Mucosa of stomach (tissue), 1 donor: ENCODE results near the gene TAPBP.
"Not testable (repeated sequence)": the region's sequence is repeated elsewhere in the genome, so short reads cannot be mapped to it uniquely, and the experiment has no call there.

Experiments
- H3K27me3 ChIP-seq: one replicate; pipeline ENCODE4 v1.7.0; 2013; ENCODE audit warnings: mild to moderate bottlenecking, low read length; ENCODE audit not compliant: control insufficient read depth, insufficient read depth
- H3K36me3 ChIP-seq: one replicate; pipeline ENCODE4 v1.7.0; 2013; ENCODE audit warnings: low read length; ENCODE audit not compliant: control insufficient read depth, insufficient read depth
- H3K4me1 ChIP-seq: one replicate; pipeline ENCODE4 v1.7.0; 2013; ENCODE audit warnings: mild to moderate bottlenecking, low read length; ENCODE audit not compliant: control insufficient read depth, insufficient read depth
- H3K4me3 ChIP-seq: one replicate; pipeline ENCODE4 v1.7.0; 2013; ENCODE audit warnings: low read length
- H3K9ac ChIP-seq: one replicate; pipeline ENCODE4 v1.7.0; 2013; ENCODE audit warnings: mild to moderate bottlenecking, low read length, moderate library complexity
- H3K9me3 ChIP-seq: one replicate; pipeline ENCODE4 v1.7.0; 2013; ENCODE audit warnings: mild to moderate bottlenecking, low read length, moderate library complexity; ENCODE audit not compliant: control insufficient read depth
- donor health status: Pancreatic carcinoma.

The TAPBP gene

DNA sequence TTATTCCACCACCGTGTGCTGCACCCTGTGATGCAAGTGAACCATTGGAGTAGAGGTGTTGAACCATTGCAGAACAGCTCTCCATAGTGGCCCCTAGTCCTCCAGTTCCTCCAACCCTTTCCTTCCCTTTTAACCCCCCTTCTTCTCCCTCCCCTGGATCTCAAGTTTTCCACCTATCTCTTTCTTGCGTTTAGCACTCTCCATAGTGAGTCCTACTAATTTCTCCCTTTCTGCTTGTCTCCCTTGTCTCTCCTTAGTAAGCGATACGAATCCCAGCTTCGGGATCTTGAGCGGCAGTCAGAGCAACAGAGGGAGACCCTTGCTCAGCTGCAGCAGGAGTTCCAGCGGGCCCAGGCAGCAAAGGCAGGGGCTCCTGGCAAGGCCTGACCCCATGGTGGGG is 23.4 kb downstream of the TAPBP start:
- Histone ChIP-seq H3K4me1 (peaks cover 16% of the 10 kb centered on the region), H3K27me3 (no peaks in the 10 kb centered on the region), H3K36me3 (no peaks in the 10 kb centered on the region), H3K9ac (peak overlapping the region; percentile 77), H3K4me3 (peak overlapping the region; percentile 78), H3K9me3 (no peaks in the 10 kb centered on the region)

GRCh38 chr6:33289784-33290315 is 24.0 kb downstream of the TAPBP start:
- no peaks in the 10 kb centered on the region for H3K27me3 ChIP-seq
- no peaks in the 10 kb centered on the region for H3K9me3 ChIP-seq
- H3K4me3 ChIP-seq: peak overlapping the region; percentile 78
- peak overlapping the region; percentile 77 for H3K9ac ChIP-seq
- H3K36me3 ChIP-seq: no peaks in the 10 kb centered on the region
- H3K4me1 ChIP-seq: peaks cover 16% of the 10 kb centered on the region

DNA sequence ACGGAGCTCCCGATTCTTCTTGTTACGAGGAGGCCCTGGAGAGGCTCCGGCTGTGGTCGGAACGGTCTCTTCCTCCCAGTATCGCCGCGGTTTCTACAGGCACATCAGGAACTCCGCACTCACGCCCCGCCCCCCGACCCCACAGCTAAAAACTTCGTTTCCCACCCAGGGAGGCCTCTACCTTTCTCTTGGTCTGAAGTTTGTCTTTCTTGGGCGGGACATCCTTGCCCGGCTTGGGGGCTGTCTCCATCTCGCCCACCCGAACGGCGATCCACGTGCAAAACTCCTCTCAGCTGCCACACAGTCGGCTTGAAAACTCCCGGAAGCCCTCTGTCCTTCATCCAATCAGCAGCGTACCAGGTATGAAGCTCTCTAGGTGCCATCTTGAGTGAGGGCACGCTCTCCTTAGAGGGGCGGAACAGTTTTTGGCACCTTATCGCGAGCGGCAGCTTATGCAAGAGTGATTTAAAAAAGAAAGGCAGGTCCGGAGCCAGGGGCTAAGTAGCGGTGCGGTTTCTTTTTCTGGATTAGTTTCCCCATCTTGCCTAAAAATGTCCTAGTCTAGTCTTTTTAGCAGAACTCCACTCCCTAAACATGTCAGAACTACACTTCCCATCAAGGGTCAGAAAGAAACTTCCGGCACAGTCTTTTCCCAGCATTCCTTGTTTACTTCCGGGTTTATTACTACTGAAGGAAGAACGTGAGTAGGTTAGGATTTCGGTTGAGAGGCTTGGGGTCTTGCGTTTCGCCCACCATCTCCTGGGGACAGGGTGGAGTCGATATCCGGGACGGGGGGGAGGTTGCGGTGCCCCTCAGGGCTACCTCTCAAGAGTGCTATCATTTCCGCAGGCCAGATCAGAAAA is 24.7 kb downstream of the TAPBP start, which contains the start of the genes PFDN6 and WDR46:
PFDN6 (plus strand) TSS at position 681 of the 863 bp plus-strand sequence. CDS start 256 bp downstream, outside the sequence.
WDR46 (minus strand) TSS at position 319 of the 863 bp plus-strand sequence; CDS start at position 250, 69 bp downstream.
- Histone ChIP-seq H3K9me3 (no peaks in the 10 kb centered on the region), H3K27me3 (no peaks in the 10 kb centered on the region), H3K36me3 (no peaks in the 10 kb centered on the region)

DNA sequence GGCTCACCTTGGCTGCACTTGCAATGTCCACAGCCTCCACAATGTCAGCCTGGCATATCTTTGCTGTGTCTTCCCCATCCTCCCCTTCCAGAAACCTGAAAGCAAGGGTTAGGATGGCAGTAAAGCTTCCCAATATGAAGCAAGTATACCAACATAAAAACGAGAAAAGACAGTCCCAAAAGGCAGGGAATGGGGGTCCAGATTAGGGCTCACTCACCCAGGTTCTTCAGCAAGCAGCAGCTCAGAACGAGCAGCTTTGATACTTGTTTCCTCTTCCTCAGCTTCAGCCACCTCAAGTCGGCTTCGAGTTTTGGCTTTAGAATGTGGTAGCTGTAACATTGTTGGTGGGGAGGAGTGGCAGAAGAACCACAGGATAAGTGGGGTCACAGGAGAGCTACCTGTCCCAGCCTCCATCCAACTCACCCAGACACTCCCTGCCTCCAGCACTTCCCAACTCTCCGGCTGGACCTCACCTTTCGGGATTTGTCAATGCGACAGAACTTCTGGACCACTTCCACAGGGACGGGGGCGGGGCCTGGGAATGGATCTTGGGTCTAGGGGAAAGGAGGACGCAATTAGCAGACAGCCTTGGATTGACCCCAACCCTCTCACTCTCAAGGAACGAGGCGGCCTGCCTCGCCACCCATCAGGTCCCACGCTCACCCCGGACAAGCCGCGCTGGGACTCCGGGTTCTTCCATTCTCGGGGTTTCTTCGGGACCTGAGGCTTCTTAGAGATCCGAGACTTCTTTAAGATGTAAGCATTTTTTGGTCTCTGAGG is 25.5 kb downstream of the TAPBP start:
- H3K9ac ChIP-seq: peak overlapping the region; percentile 77
- H3K4me3 ChIP-seq: peak overlapping the region; percentile 78
- peaks cover 16% of the 10 kb centered on the region for H3K4me1 ChIP-seq
- no peaks in the 10 kb centered on the region for H3K36me3 ChIP-seq
- no peaks in the 10 kb centered on the region for H3K27me3 ChIP-seq
- no peaks in the 10 kb centered on the region for H3K9me3 ChIP-seq

More for the DNA sequence above, 24.7 kb downstream of the TAPBP start, which contains the start of the genes PFDN6 and WDR46:
- H3K9ac ChIP-seq: peak within 1 kb of the TSS; percentile 77
- H3K4me1 ChIP-seq: peaks cover 16% of the 10 kb centered on the region
- peak within 1 kb of the TSS; percentile 78 for H3K4me3 ChIP-seq

DNA sequence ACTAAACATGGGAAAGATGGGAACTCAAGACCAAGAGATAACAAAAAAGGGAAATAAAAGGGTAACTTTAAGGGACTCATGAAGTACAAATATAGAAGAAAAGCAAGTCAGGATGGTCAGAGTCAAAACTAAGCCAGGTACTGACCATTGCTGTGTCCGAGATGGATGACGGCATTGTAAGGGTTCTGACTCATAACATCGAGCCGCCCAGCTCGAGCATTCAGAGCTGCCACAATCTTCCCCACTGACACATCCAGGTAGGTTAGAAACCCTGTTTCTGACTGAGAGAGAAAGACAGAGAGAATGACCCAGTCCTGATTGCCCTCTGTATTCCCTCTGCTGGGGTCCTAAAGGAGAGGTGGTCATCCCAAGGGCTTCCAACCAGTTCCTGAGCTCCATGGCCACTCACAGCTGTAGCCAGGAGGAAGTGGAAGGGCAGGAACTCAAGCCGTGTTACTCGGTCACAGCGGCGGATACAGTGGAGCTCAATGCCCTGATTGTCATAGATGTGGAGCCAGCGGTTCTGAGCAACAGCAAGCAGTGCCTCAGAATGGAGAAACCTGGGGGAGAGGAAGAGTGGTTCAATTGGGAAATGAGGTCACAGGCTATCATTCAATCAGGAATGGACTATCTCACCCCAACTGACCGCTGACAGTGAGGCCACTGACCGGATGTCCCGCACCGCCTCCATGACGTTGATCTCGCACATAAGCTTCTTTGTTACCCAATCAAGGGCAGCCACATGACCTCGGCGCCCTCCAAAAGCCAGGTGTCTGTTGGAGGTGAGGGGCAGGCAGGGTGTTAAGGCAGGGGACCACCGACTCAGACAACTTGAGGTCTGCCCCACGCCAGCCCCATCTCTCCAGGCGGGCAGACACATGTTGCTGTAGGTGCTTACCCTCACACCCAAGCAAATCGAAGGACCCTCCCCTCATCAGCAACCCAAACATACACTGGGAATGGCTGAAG is 26.6 kb downstream of the TAPBP start:
- Histone ChIP-seq H3K9me3 (no peaks in the 10 kb centered on the region), H3K36me3 (peaks cover 4% of the 10 kb centered on the region), H3K27me3 (no peaks in the 10 kb centered on the region), H3K4me3 (no peak overlapping the region), H3K9ac (no peak overlapping the region), H3K4me1 (peaks cover 16% of the 10 kb centered on the region)

DNA sequence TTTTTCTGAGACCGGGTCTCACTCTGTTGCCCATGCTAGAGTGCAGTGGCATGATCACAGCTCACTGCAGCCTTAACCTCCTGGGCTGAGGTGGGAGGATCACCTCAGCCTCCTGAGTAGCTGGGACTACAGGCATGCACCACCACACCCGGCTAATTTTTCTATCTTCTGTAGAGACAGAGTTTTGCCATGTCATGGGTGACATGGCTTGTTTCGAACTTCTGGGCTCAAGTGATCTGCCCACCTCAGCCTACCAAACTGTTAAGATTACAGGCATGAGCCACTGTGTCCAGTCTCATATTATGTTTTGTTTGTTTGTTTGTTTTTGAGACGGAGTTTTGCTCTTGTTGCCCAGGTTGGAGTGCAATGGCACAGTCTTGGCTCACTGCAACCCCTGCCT is 28.7 kb downstream of the TAPBP start:
- H3K4me1 ChIP-seq: peaks cover 14% of the 10 kb centered on the region
- H3K4me3 ChIP-seq, H3K36me3 ChIP-seq, H3K9me3 ChIP-seq, H3K9ac ChIP-seq, H3K27me3 ChIP-seq: not testable (repeated sequence)

DNA sequence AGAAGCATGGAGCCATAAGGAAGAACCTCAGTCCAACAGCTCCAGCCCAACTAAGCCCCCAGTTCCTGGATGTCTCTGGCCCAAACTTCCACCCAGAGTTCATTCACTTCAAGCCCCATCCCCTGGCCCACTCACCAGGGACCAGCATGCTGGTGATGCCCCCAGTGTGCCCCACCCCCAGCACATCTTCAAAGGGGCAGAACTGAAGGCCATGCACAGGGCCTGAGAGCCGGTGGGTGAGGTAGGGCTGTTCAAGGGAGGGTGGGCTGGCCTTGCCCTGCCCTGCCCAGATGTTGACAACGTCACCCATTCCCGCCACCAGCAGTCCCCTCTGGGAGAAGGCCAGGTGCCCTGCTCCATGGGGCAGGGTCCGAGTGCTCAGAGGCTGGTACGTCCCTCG is 33.3 kb downstream of the TAPBP start:
- H3K36me3 ChIP-seq: peaks cover 11% of the 10 kb centered on the region
- H3K4me1 ChIP-seq: peaks cover 36% of the 10 kb centered on the region
- no peaks in the 10 kb centered on the region for H3K27me3 ChIP-seq
- H3K9ac ChIP-seq: no peak overlapping the region
- H3K9me3 ChIP-seq: no peaks in the 10 kb centered on the region
- H3K4me3 ChIP-seq: no peak overlapping the region

- Histone ChIP-seq H3K27me3 (no peaks in the 10 kb centered on the region), H3K36me3 (peaks cover 11% of the 10 kb centered on the region), H3K9me3 (no peaks in the 10 kb centered on the region), H3K4me3 (no peak overlapping the region), H3K4me1 (peaks cover 40% of the 10 kb centered on the region), H3K9ac (no peak overlapping the region)
Measured at GRCh38 chr6:33279971-33280511, 33.8 kb downstream of the TAPBP start.

- H3K4me1 ChIP-seq: peaks cover 45% of the 10 kb centered on the region
- H3K4me3 ChIP-seq: no peak overlapping the region
Measured at GRCh38 chr6:33279257-33279695, 34.6 kb downstream of the TAPBP start.

GRCh38 chr6:33278810-33279209 is 35.1 kb downstream of the TAPBP start:
- peaks cover 11% of the 10 kb centered on the region for H3K36me3 ChIP-seq
- no peaks in the 10 kb centered on the region for H3K27me3 ChIP-seq
- H3K4me1 ChIP-seq: peaks cover 49% of the 10 kb centered on the region
- no peaks in the 10 kb centered on the region for H3K9me3 ChIP-seq
- no peak overlapping the region for H3K4me3 ChIP-seq
- peak overlapping the region; percentile 1 for H3K9ac ChIP-seq

More at GRCh38 chr6:33279257-33279695, 34.6 kb downstream of the TAPBP start:
- peaks cover 11% of the 10 kb centered on the region for H3K36me3 ChIP-seq
- no peaks in the 10 kb centered on the region for H3K9me3 ChIP-seq
- no peaks in the 10 kb centered on the region for H3K27me3 ChIP-seq
- H3K9ac ChIP-seq: no peak overlapping the region

- H3K27me3 ChIP-seq: no peaks in the 10 kb centered on the region
- H3K4me3 ChIP-seq: no peak overlapping the region
- no peaks in the 10 kb centered on the region for H3K9me3 ChIP-seq
- H3K36me3 ChIP-seq: peaks cover 11% of the 10 kb centered on the region
- peak overlapping the region; percentile 88 for H3K9ac ChIP-seq
- H3K4me1 ChIP-seq: peaks cover 54% of the 10 kb centered on the region
Measured at GRCh38 chr6:33278392-33278741, 35.5 kb downstream of the TAPBP start.
